MCF 10A (cell line): ENCODE measurements around the gene PEX7. TPM values are rescaled to one million over a fixed set of nuclear protein-coding genes. Genes with fewer than 3 reads are reported as not detected.
"Not testable (repeated sequence)": the region's sequence is repeated elsewhere in the genome, so short reads cannot be mapped to it uniquely, and the experiment has no call there.

Experiments used
- BruUV-seq: library from RNA; stranded (reverse); fragments of 400-500 nt; replicated peaks from 2 replicates; lab custom pipeline; 2021; lab: Mats Ljungman, UMichigan
- CTCF ChIA-PET: fragments of 300-600 bp; sonication (Branson Sonifier 250); formaldehyde crosslinking; extraction: SDS; loops from one replicate; lab custom pipeline; 2021; ENCODE audit warnings: antibody characterized with exemption, inconsistent platforms; lab: Yijun Ruan, JAX
- POLR2A ChIA-PET: fragments of 300-600, 350-650 bp; sonication (Branson Sonifier 250); formaldehyde crosslinking; extraction: SDS; loops from one replicate; lab custom pipeline; 2020; ENCODE audit warnings: antibody characterized with exemption, inconsistent platforms; lab: Yijun Ruan, JAX
- DNase-seq: peaks from one replicate; pipeline ENCODE4 v3.0.0-alpha.2; 2018; ENCODE audit not compliant: unreplicated experiment
- H3K27ac Mint-ChIP-seq: one replicate; pipeline ENCODE4 v1.8.0; 2022; ENCODE audit warnings: mild to moderate bottlenecking, low read depth, mixed read lengths; ENCODE audit not compliant: unreplicated experiment
- H3K27me3 Mint-ChIP-seq: one replicate; pipeline ENCODE4 v1.8.0; 2022; ENCODE audit warnings: mixed read lengths; ENCODE audit not compliant: insufficient read depth, unreplicated experiment
- H3K36me3 Mint-ChIP-seq: one replicate; pipeline ENCODE4 v1.8.0; 2022; ENCODE audit warnings: mild to moderate bottlenecking, moderate library complexity, mixed read lengths; ENCODE audit not compliant: insufficient read depth, unreplicated experiment
- H3K4me1 Mint-ChIP-seq: one replicate; pipeline ENCODE4 v1.8.0; 2022; ENCODE audit warnings: mixed read lengths; ENCODE audit not compliant: insufficient read depth, unreplicated experiment
- H3K4me3 Mint-ChIP-seq: one replicate; pipeline ENCODE4 v1.8.0; 2022; ENCODE audit warnings: mild to moderate bottlenecking, moderate library complexity, mixed read lengths; ENCODE audit not compliant: unreplicated experiment
- H3K9me3 Mint-ChIP-seq: one replicate; pipeline ENCODE4 v1.8.0; 2022; ENCODE audit warnings: mixed read lengths; ENCODE audit not compliant: unreplicated experiment
- intact Hi-C: fragments of 100-400 bp; cut with micrococcal nuclease; formaldehyde crosslinking; loops from 2 replicates; pipeline ENCODE4 v1.14.1; 2022
- total RNA-seq: library from RNA; stranded (reverse); gene quantifications from 2 replicates; pipeline ENCODE4 v1.2.3, GENCODE V29; 2022
- TF ChIP-seq, protein P1 (sequence below): fragments of 200-600 bp; IDR thresholded peaks from one replicate; pipeline ENCODE4 v1.8.0; 2022; ENCODE audit warnings: antibody characterized with exemption, mild to moderate bottlenecking; ENCODE audit not compliant: unreplicated experiment

PEX7 gene
- total RNA-seq, 1 experiment from 2014 or later: 6.0 TPM

DNA sequence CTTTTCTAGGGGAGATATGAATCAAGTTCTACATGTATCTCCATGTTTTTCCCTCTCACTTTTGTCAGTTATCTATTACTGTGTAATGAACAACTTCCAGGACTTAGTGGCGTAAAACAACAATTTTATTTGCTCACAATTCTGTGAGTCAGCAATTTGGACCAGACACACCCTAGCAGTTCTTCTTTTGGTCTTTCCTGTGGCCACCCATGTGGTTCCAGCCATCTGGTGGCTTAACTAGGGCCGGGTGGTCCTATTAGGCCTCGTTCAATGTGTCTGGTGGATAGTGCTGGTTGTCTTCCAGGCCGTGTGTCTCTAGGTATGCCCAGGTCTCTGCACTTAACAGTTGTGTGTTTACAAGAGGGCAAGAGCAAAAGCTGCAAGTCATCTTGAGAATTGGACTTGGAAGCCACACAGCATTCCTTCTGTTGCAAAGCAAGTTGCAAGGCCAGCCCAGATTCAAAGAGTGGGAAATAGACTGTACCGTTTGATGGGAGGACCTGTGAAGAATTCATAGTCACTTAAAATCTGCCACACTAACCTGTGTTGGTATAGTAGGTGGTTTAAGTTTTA lies 78.9 kb downstream of the PEX7 start:
- H3K4me3 Mint-ChIP-seq: no peak overlapping the region
- no peaks in the 10 kb centered on the region for H3K4me1 Mint-ChIP-seq
- H3K27ac Mint-ChIP-seq: no peak overlapping the region

GRCh38 chr6:136904477-136904876 lies 82.1 kb downstream of the PEX7 start:
- CTCF ChIA-PET: interaction anchor here (0.8 to 1.0 kb wide), 2 partner anchors 11 to 16 kb away, joined by 3 read pairs; no protein-coding TSS in a partner anchor
- intact Hi-C loops, H3K27ac Mint-ChIP-seq, H3K4me3 Mint-ChIP-seq, H3K4me1 Mint-ChIP-seq, H3K27me3 Mint-ChIP-seq, BruUV-seq, DNase-seq, H3K36me3 Mint-ChIP-seq, POLR2A ChIA-PET, H3K9me3 Mint-ChIP-seq: not testable (repeated sequence)

More for the DNA sequence above, 78.9 kb downstream of the PEX7 start:
- no TSS peak for BruUV-seq
- no peak for DNase-seq
- intact Hi-C loops: no loop called here
- CTCF ChIA-PET: no interaction called here
- no peaks in the 10 kb centered on the region for H3K27me3 Mint-ChIP-seq
- TF ChIP-seq, protein P1, sequence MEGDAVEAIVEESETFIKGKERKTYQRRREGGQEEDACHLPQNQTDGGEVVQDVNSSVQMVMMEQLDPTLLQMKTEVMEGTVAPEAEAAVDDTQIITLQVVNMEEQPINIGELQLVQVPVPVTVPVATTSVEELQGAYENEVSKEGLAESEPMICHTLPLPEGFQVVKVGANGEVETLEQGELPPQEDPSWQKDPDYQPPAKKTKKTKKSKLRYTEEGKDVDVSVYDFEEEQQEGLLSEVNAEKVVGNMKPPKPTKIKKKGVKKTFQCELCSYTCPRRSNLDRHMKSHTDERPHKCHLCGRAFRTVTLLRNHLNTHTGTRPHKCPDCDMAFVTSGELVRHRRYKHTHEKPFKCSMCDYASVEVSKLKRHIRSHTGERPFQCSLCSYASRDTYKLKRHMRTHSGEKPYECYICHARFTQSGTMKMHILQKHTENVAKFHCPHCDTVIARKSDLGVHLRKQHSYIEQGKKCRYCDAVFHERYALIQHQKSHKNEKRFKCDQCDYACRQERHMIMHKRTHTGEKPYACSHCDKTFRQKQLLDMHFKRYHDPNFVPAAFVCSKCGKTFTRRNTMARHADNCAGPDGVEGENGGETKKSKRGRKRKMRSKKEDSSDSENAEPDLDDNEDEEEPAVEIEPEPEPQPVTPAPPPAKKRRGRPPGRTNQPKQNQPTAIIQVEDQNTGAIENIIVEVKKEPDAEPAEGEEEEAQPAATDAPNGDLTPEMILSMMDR: no peak
- no peaks in the 10 kb centered on the region for H3K9me3 Mint-ChIP-seq
- POLR2A ChIA-PET: no interaction called here
- peaks cover 17% of the 10 kb centered on the region for H3K36me3 Mint-ChIP-seq

DNA sequence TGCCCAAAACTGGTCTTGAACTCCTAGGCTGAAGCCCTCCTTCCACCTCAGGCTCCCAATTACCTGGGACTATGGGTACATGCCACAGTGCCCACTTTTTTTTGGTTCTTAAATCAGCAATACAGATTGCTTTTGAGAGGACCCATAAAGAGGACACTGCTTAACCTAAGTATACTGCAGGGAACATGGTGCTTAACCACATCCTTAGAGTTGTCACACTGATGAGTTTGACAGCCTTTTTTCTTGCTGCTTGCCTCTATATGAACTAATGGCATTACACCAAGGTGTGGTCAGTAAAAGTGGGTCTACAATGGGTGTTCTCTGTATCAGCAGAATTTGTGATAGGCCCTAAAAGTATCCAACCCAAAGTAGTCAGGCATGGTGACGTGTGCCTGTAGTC lies 92.6 kb downstream of the PEX7 start:
- H3K27me3 Mint-ChIP-seq: no peaks in the 10 kb centered on the region
- ChIA-PET CTCF (no interaction called here), POLR2A (no interaction called here)
- no peaks in the 10 kb centered on the region for H3K4me1 Mint-ChIP-seq
- no peaks in the 10 kb centered on the region for H3K9me3 Mint-ChIP-seq
- H3K27ac Mint-ChIP-seq: no peak overlapping the region
- DNase-seq: no peak
- no TSS peak for BruUV-seq
- TF ChIP-seq, protein P1: no peak
- peaks cover 22% of the 10 kb centered on the region for H3K36me3 Mint-ChIP-seq
- intact Hi-C loops: no loop called here
- H3K4me3 Mint-ChIP-seq: no peak overlapping the region

DNA sequence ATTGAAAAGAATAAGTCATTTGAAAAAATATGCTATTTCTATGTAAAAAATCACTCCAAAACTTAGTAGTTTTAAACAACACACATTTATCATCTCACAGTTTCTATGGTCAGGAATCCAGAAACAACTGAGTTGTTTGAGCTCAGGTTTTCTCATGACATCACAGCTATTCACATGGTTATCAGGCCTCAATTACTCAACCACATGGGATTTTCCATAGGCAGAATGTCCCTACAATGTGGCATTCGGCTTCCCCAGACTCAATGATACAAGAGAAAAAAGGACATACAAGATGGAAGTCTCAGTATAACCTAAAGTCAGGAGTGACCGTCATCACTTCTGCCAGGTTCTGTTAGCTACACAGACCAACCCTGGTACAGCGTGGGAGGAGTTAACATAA lies 96.3 kb downstream of the PEX7 start:
- Mint-ChIP-seq H3K27ac (no peak overlapping the region), H3K4me1 (no peaks in the 10 kb centered on the region), H3K36me3 (peaks cover 17% of the 10 kb centered on the region), H3K27me3 (peaks cover 3% of the 10 kb centered on the region), H3K4me3 (no peak overlapping the region), H3K9me3 (no peaks in the 10 kb centered on the region)
- TF ChIP-seq, protein P1: no peak
- intact Hi-C loops: no loop called here
- BruUV-seq: no TSS peak
- DNase-seq: no peak
- POLR2A ChIA-PET: no interaction called here
- CTCF ChIA-PET: interaction anchor here (1.4 to 1.9 kb wide), 2 partner anchors 16 to 126 kb away, joined by 4 to 5 read pairs; partner anchors contain the start of gene MAP3K5
